ENCODE measurements around the gene TOR2A. TPM values are rescaled to one million over a fixed set of nuclear protein-coding genes. Genes with fewer than 3 reads are reported as not detected.

TOR2A gene
- total RNA-seq, 4 donors from 2014 or later, result 5.9 to 8.9 (median 7.6) TPM

DNA sequence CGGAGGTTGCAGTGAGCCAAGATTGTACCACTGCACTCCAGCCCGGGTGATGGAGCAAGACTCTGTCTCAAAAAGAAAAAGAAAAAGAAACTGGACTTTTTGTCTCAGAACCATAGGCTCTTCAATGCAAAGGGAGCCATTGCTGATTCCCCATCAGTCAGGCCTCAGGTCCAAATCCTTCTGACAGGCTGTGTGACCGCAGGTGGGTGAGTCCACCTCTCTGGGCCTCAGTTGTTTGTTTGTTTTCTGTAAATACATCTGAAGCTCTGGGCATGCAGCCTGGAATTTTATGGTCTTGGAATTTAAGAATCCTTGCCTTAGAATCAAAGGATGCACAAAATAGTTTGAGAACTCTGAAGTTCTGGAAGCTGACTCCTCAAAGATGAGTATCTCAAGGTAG is 21.1 kb upstream of the TOR2A start:
- H3K36me3 ChIP-seq, result peaks cover 0 to 3% of the 10 kb centered on the region in 2 donors
- no peak overlapping the region for H3K4me3 ChIP-seq
- no peak overlapping the region for H3K27ac ChIP-seq
- no peak for ATAC-seq
- 82% methylated on average over 2 of the region's 3 CpGs; no CpG with 5 or more reads in 1 of the 2 donors for WGBS, 2 donors (ENCODE audit: low coverage in 1 of 2)
- TF ChIP-seq POLR2A (IDR thresholded peaks at IDR 0.05), result no peak
- TF ChIP-seq POLR2AphosphoS5 (IDR thresholded peaks at IDR 0.05), result no peak
- TF ChIP-seq EP300 (IDR thresholded peaks at IDR 0.05), result no peak
- TF ChIP-seq, protein P1, sequence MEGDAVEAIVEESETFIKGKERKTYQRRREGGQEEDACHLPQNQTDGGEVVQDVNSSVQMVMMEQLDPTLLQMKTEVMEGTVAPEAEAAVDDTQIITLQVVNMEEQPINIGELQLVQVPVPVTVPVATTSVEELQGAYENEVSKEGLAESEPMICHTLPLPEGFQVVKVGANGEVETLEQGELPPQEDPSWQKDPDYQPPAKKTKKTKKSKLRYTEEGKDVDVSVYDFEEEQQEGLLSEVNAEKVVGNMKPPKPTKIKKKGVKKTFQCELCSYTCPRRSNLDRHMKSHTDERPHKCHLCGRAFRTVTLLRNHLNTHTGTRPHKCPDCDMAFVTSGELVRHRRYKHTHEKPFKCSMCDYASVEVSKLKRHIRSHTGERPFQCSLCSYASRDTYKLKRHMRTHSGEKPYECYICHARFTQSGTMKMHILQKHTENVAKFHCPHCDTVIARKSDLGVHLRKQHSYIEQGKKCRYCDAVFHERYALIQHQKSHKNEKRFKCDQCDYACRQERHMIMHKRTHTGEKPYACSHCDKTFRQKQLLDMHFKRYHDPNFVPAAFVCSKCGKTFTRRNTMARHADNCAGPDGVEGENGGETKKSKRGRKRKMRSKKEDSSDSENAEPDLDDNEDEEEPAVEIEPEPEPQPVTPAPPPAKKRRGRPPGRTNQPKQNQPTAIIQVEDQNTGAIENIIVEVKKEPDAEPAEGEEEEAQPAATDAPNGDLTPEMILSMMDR (IDR thresholded peaks at IDR 0.05), result no peak
- H3K27me3 ChIP-seq, result peaks cover 80% of the 10 kb centered on the region
- peaks cover 0 to 23% (median 12%) of the 10 kb centered on the region in 3 donors for H3K4me1 ChIP-seq
- no peaks in the 10 kb centered on the region for H3K9me3 ChIP-seq

DNA sequence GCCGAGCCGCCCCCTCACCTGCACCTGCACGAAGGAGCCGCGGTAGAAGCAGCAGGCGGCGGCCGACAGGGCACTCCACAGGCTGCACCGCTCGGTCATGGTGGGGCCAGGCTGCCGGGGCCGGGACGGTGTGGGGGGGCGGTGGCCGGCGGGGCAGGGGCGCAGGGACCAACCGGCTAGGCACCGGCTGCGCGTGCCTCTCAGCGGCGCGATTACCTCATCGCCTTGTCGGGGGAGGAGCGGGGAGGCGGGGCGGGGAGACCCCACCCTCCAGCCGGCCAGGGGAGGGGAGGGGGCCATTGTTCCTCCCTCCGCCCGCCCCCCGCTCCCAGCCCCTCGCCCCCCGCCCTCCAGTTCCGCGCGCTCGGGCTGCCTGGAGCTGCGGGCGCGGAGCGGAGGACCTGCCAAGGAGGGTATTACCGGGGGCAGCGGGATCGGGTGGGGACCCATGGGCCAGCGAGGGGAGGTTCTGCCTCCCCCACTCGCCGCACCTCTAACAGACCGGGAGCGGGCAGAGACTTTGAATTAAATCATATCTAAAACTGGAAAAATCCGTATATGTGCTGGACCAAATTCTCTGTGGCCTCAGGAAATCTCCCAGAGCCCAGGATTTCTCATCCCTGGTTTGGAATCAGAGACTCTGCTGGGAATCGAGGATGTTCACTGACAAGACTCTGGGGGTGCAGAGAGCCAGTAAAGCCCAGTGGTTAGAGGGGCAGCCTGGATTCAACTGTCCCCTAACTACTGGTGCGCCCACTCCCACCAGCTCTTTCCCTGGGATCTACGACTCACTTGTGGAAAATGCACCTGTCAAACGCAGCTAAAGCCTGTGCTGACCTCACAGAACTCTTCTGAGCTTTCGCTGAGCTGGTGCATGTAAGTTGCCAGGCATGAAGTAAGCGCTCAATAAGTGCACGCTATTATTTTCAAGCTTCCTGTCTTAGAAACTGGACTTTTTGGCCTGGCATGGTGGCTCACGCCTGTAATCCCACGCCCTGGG is 20.3 kb upstream of the TOR2A start:
- TF ChIP-seq, protein P1 (IDR thresholded peaks at IDR 0.05), result no peak
- TF ChIP-seq POLR2AphosphoS5 (IDR thresholded peaks at IDR 0.05), result no peak
- TF ChIP-seq EP300 (IDR thresholded peaks at IDR 0.05), result no peak
- TF ChIP-seq POLR2A (IDR thresholded peaks at IDR 0.05), result no peak
- Histone ChIP-seq H3K4me3 (peak overlapping the region in 1 of 2 donors; percentile 24), H3K4me1 (peaks cover 0 to 22% (median 12%) of the 10 kb centered on the region in 3 donors), H3K9me3 (no peaks in the 10 kb centered on the region), H3K27ac (peak overlapping the region in 2 of 4 donors; percentile 35 to 47), H3K27me3 (peaks cover 77% of the 10 kb centered on the region), H3K36me3 (peaks cover 0 to 12% of the 10 kb centered on the region in 2 donors)
- peak; percentile 14 for ATAC-seq
- 7% methylated on average over 3 of the region's 61 CpGs; no CpG with 5 or more reads in 1 of the 2 donors for WGBS, 2 donors (ENCODE audit: low coverage in 1 of 2)

DNA sequence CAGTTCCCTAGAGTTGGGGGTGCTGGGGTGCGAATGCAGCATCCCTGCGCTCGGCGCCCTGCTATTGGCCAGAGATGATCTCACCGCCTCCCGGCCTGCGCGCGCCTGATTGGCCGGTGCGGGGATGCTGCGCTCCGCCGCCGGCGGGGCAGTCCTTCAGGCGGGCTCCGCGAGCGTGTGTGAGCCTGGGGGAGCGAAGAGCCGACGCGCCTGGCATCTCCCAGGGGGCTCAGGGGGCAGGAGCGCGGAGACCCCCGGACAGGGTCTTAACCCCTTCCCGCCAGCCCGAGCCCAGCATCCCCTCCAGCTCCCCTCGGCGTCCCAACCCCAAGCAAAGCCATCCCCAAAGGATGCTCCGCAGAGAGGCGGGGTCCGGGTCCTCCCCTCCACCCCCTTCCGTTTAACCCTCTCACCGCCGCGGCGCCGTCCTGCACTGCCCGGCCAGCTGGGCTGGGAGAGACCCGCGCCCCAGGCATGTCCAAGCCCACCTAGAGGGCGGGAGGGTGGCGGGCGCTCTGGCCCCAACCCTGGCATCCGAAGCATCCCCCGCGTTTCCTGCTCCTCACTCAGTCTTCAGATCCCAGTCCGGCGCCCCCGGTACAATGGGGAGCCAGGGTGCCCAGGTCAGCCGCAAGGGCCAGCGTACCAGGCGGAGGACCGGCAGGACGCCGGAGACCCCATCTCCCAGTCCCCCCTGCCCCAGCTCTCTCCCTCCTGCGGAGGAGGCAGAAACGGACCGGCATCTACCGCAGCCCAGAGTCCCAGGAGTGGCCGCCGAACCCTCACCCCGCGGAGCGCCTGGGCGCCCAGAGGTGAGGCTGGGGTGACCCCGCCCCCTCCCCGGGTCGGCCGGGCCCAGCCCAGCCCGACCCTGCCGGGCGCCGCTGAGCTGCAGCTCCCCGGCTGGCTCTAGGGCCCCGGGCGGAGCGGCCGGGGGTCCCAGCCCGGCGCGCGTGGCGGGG is 19.3 kb upstream of the TOR2A start:
- H3K27ac ChIP-seq, result peak overlapping the region in 2 of 4 donors; percentile 35 to 47
- peak overlapping the region in 1 of 2 donors; percentile 24 for H3K4me3 ChIP-seq
- 40% methylated on average over 5 of the region's 86 CpGs; no CpG with 5 or more reads in 1 of the 2 donors for WGBS, 2 donors (ENCODE audit: low coverage in 1 of 2)
- no peaks in the 10 kb centered on the region for H3K9me3 ChIP-seq
- H3K4me1 ChIP-seq, result peaks cover 0 to 22% (median 12%) of the 10 kb centered on the region in 3 donors
- TF ChIP-seq POLR2A (IDR thresholded peaks at IDR 0.05) (no peak), EP300 (IDR thresholded peaks at IDR 0.05) (no peak), POLR2AphosphoS5 (IDR thresholded peaks at IDR 0.05) (no peak)
- TF ChIP-seq, protein P1 (IDR thresholded peaks at IDR 0.05), result no peak
- H3K36me3 ChIP-seq, result peaks cover 0 to 21% of the 10 kb centered on the region in 2 donors
- peaks cover 78% of the 10 kb centered on the region for H3K27me3 ChIP-seq
- ATAC-seq, result no peak

DNA sequence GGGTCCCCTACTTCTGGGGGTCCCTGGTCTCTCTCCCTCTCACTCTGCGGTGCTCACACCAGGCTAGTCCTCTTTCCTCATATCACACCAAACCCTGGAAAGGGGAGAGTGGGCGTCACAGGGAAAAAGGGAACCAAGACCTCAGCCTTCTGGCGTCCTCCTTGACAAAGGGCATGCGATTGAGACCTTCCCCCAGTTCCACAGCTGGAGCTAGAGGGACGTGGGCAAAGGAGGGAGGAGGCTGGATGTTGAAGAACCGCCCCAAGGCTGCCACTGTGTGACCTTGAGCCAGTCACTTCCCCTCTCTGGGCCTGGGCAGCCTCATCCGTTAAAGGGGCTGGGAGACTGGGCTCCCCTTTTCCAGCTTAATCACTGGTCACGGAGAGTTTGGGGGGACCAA is 18.5 kb upstream of the TOR2A start:
- Histone ChIP-seq H3K4me1 (peaks cover 0 to 22% (median 12%) of the 10 kb centered on the region in 3 donors), H3K9me3 (no peaks in the 10 kb centered on the region), H3K27me3 (peaks cover 85% of the 10 kb centered on the region), H3K4me3 (no peak overlapping the region), H3K27ac (no peak overlapping the region), H3K36me3 (peaks cover 0 to 29% of the 10 kb centered on the region in 2 donors)
- ATAC-seq, result no peak
- WGBS, 2 donors (ENCODE audit: low coverage in 1 of 2), result 61 to 67% methylated on average over 3 to 4 of the region's 8 CpGs
- TF ChIP-seq POLR2AphosphoS5 (IDR thresholded peaks at IDR 0.05) (no peak), POLR2A (IDR thresholded peaks at IDR 0.05) (no peak), EP300 (IDR thresholded peaks at IDR 0.05) (no peak)
- TF ChIP-seq, protein P1 (IDR thresholded peaks at IDR 0.05), result no peak

Measured in gastroesophageal sphincter (tissue), 4 donors.